ENCODE measurements around the gene MGAT4A.
A peak's percentile ranks its signal among the peaks of the same experiment; 100 is the strongest.
"Not testable (repeated sequence)": the region's sequence is repeated elsewhere in the genome, so short reads cannot be mapped to it uniquely, and the experiment has no call there.

Gene MGAT4A

GRCh38 chr2:98607104-98607503, 123.8 kb downstream of the MGAT4A start:
- DNase-seq (ENCODE audit: low spot score): no peak

GRCh38 chr2:98606431-98606830, 124.5 kb downstream of the MGAT4A start:
- no peak for DNase-seq (ENCODE audit: low spot score)

GRCh38 chr2:98605076-98605475, 125.9 kb downstream of the MGAT4A start:
- no peak for DNase-seq (ENCODE audit: low spot score)

GRCh38 chr2:98604547-98604946, 126.4 kb downstream of the MGAT4A start:
- DNase-seq (ENCODE audit: low spot score): no peak

GRCh38 chr2:98601532-98602132, 129.3 kb downstream of the MGAT4A start:
- DNase-seq (ENCODE audit: low spot score): peak; percentile 23

GRCh38 chr2:98598781-98599428, 132.0 kb downstream of the MGAT4A start:
- DNase-seq (ENCODE audit: low spot score): peak; percentile 35

- DNase-seq (ENCODE audit: low spot score): not testable (repeated sequence)
These were observed 136.3 kb downstream of the MGAT4A start for GRCh38 chr2:98594665-98595064.

- no peak for DNase-seq (ENCODE audit: low spot score)
These were observed 138.4 kb downstream of the MGAT4A start for GRCh38 chr2:98592565-98592964.

- no peak for DNase-seq (ENCODE audit: low spot score)
These were observed 141.4 kb downstream of the MGAT4A start for GRCh38 chr2:98589489-98589888.

- DNase-seq (ENCODE audit: low spot score): no peak
These were observed 142.0 kb downstream of the MGAT4A start for GRCh38 chr2:98588880-98589431.

- no peak for DNase-seq (ENCODE audit: low spot score)
These were observed 144.3 kb downstream of the MGAT4A start for GRCh38 chr2:98586551-98587140.

GRCh38 chr2:98585386-98585785, 145.5 kb downstream of the MGAT4A start:
- no peak for DNase-seq (ENCODE audit: low spot score)

- no peak for DNase-seq (ENCODE audit: low spot score)
These were observed 146.9 kb downstream of the MGAT4A start for GRCh38 chr2:98583816-98584618.

- DNase-seq (ENCODE audit: low spot score): no peak
These were observed 147.7 kb downstream of the MGAT4A start for GRCh38 chr2:98583276-98583675.

- DNase-seq (ENCODE audit: low spot score): no peak
These were observed 148.4 kb downstream of the MGAT4A start for GRCh38 chr2:98582523-98582922.

GRCh38 chr2:98580656-98581284, 150.2 kb downstream of the MGAT4A start:
- DNase-seq (ENCODE audit: low spot score): no peak

- DNase-seq (ENCODE audit: low spot score): no peak
These were observed 151.0 kb downstream of the MGAT4A start for GRCh38 chr2:98579926-98580325.

- DNase-seq (ENCODE audit: low spot score): no peak
These were observed 152.7 kb downstream of the MGAT4A start for GRCh38 chr2:98578231-98578630.

- DNase-seq (ENCODE audit: low spot score): no peak
These were observed 153.6 kb downstream of the MGAT4A start for GRCh38 chr2:98577313-98577712.

GRCh38 chr2:98576666-98577312, 154.1 kb downstream of the MGAT4A start:
- no peak for DNase-seq (ENCODE audit: low spot score)

- no peak for DNase-seq (ENCODE audit: low spot score)
These were observed 157.5 kb downstream of the MGAT4A start for GRCh38 chr2:98573426-98573825.

All from kidney capillary endothelial cell (primary cell).